ENCODE data around the gene MAMLD1. TPM values are rescaled to one million over a fixed set of nuclear protein-coding genes. Genes with fewer than 3 reads are reported as not detected.

Gene MAMLD1, protein sequence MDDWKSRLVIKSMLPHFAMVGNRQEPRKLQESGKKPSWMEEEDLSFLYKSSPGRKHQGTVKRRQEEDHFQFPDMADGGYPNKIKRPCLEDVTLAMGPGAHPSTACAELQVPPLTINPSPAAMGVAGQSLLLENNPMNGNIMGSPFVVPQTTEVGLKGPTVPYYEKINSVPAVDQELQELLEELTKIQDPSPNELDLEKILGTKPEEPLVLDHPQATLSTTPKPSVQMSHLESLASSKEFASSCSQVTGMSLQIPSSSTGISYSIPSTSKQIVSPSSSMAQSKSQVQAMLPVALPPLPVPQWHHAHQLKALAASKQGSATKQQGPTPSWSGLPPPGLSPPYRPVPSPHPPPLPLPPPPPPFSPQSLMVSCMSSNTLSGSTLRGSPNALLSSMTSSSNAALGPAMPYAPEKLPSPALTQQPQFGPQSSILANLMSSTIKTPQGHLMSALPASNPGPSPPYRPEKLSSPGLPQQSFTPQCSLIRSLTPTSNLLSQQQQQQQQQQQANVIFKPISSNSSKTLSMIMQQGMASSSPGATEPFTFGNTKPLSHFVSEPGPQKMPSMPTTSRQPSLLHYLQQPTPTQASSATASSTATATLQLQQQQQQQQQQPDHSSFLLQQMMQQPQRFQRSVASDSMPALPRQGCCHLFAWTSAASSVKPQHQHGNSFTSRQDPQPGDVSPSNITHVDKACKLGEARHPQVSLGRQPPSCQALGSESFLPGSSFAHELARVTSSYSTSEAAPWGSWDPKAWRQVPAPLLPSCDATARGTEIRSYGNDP
- total RNA-seq = 1 to 10 TPM; 6.2 to 7.3 TPM
- 1.8 TPM for polyA plus RNA-seq

DNA sequence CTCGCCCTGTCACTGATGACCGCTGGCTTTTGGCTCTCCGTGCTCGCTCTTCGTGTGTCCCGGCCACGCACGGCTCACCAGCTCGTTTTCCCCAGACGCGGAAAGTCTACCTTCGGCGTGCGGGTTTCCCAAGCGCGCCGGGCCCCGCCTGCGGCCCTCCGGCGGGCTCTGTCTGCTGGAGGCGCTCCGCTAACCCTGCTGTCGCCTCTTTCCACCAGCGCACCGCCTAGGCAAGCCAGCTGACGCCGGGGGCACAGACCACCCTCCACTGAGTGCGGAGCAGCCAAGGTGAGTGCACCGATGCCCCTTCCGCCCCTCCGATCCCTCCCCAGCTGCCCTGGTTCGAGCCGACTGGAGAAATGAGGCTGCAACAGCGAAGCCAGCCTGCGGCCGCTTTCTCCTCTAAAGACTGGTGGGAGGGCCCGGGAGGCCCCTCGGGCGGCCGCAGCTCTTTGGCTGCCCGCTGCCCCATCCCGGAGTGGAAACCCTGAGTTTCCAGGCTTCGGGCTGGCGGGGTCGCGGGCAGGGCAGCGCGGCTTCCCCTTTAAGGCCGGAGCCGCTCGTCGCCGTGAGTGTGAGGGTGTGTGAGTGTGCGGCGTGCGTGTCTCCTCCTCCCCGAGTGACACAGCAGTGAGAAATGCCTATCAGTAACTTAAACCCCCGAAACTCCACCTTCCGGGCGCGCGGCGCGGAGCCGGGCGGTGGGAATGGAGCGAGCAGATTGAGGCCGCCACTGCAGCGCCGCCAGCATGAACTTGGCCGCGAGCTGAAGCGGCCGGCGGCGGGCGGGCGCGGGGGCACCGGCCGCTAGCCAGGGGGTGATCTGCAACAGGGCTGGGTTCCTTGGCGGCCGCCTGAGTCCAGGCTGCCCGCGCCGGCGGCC, at the start of gene MAMLD1:
TSS of gene MAMLD1 (plus strand) at position 719 of the 883 bp plus-strand sequence. CDS start 82,200 bp downstream, outside the sequence.
- POLR2A ChIA-PET = interaction anchor here (0.5 to 0.8 kb wide), 4 partner anchors 13 to 423 kb away, joined by 3 read pairs; partner anchors contain the start of gene MTM1
- Histone ChIP-seq H3K4me1 (ENCODE audit: insufficient read depth, low read length) (no peaks in the 10 kb centered on the region), H3K9me3 (ENCODE audit: low read length) (no peaks in the 10 kb centered on the region), H3K27ac (ENCODE audit: low read depth, low read length) (no peak within 1 kb of the TSS), H3K27me3 (ENCODE audit: insufficient read depth, low read length, poor library complexity, severe bottlenecking) (no peaks in the 10 kb centered on the region), H3K36me3 (ENCODE audit: insufficient read depth, low read length) (no peaks in the 10 kb centered on the region), H3K4me3 (ENCODE audit: low read length) (peak within 1 kb of the TSS; percentile 50)
- Mint-ChIP-seq H3K27ac (peak within 1 kb of the TSS; percentile 31 to 79 (median 70)), H3K4me1 (peaks cover 20 to 26% (median 21%) of the 10 kb centered on the region in 3 donors), H3K9me3 (no peaks in the 10 kb centered on the region), H3K27me3 (peaks cover 0 to 7% of the 10 kb centered on the region in 2 donors), H3K4me3 (peak within 1 kb of the TSS; percentile 88 to 96 (median 89)), H3K36me3 (peaks cover 0 to 3% (median 0%) of the 10 kb centered on the region in 3 donors)
- DNase-seq = peak; percentile 39 to 78 (median 50)
- CTCF ChIA-PET = interaction anchor here (1.3 to 3.8 kb wide), 5 partner anchors 44 to 423 kb away, joined by 3 to 22 read pairs (median 8); no protein-coding TSS in a partner anchor

DNA sequence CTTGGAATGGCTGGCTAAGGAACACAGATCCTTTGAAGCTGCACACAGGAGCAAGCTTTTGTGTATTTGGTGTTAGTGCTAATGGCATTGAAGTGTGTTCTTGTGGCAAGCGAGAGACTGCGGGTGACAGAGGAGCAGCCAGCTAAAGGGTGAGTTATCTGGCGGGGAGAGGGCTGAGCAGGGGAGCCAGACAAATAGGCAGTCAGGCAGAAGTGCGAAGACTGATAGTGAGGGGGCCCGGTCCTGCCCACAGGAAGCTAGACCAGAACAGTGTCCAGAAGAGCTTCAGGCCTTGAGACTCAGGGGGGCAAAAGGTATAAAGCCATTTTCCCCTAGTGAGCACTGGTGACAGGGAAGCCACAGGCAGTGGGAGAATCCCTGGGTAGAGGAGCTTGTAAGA, 49.6 kb upstream of the MAMLD1 start:
- H3K27ac Mint-ChIP-seq = no peak overlapping the region
- no peak overlapping the region for H3K4me3 Mint-ChIP-seq
- DNase-seq = no peak
- H3K27me3 Mint-ChIP-seq = peaks cover 0 to 6% of the 10 kb centered on the region in 2 donors
- CTCF ChIA-PET = no interaction called here
- Histone ChIP-seq H3K4me1 (ENCODE audit: insufficient read depth, low read length) (no peaks in the 10 kb centered on the region), H3K27ac (ENCODE audit: low read depth, low read length) (no peak overlapping the region), H3K27me3 (ENCODE audit: insufficient read depth, low read length, poor library complexity, severe bottlenecking) (no peaks in the 10 kb centered on the region), H3K9me3 (ENCODE audit: low read length) (no peaks in the 10 kb centered on the region), H3K4me3 (ENCODE audit: low read length) (no peak overlapping the region), H3K36me3 (ENCODE audit: insufficient read depth, low read length) (no peaks in the 10 kb centered on the region)
- no peaks in the 10 kb centered on the region for H3K9me3 Mint-ChIP-seq
- peaks cover 6 to 7% (median 6%) of the 10 kb centered on the region in 3 donors for H3K4me1 Mint-ChIP-seq
- no peaks in the 10 kb centered on the region for H3K36me3 Mint-ChIP-seq
- POLR2A ChIA-PET = no interaction called here

GRCh38 chrX:150314186-150314585, 48.9 kb upstream of the MAMLD1 start:
- Mint-ChIP-seq H3K27ac (no peak overlapping the region), H3K4me1 (peaks cover 2 to 3% (median 2%) of the 10 kb centered on the region in 3 donors), H3K4me3 (no peak overlapping the region), H3K27me3 (peaks cover 0 to 6% of the 10 kb centered on the region in 2 donors), H3K36me3 (no peaks in the 10 kb centered on the region), H3K9me3 (no peaks in the 10 kb centered on the region)
- no peaks in the 10 kb centered on the region for H3K27me3 ChIP-seq (ENCODE audit: insufficient read depth, low read length, poor library complexity, severe bottlenecking)
- no peaks in the 10 kb centered on the region for H3K9me3 ChIP-seq (ENCODE audit: low read length)
- H3K27ac ChIP-seq (ENCODE audit: low read depth, low read length) = no peak overlapping the region
- no peak overlapping the region for H3K4me3 ChIP-seq (ENCODE audit: low read length)
- H3K4me1 ChIP-seq (ENCODE audit: insufficient read depth, low read length) = no peaks in the 10 kb centered on the region
- ChIA-PET POLR2A (no interaction called here), CTCF (no interaction called here)
- no peak for DNase-seq
- H3K36me3 ChIP-seq (ENCODE audit: insufficient read depth, low read length) = no peaks in the 10 kb centered on the region

GRCh38 chrX:150316564-150316963, 46.6 kb upstream of the MAMLD1 start:
- H3K27me3 ChIP-seq (ENCODE audit: insufficient read depth, low read length, poor library complexity, severe bottlenecking) = no peaks in the 10 kb centered on the region
- no peak overlapping the region for H3K27ac ChIP-seq (ENCODE audit: low read depth, low read length)
- H3K27ac Mint-ChIP-seq = no peak overlapping the region
- H3K9me3 ChIP-seq (ENCODE audit: low read length) = no peaks in the 10 kb centered on the region
- no peaks in the 10 kb centered on the region for H3K36me3 Mint-ChIP-seq
- H3K9me3 Mint-ChIP-seq = no peaks in the 10 kb centered on the region
- H3K27me3 Mint-ChIP-seq = peaks cover 0 to 7% of the 10 kb centered on the region in 2 donors
- no peaks in the 10 kb centered on the region for H3K36me3 ChIP-seq (ENCODE audit: insufficient read depth, low read length)
- DNase-seq = no peak
- CTCF ChIA-PET = no interaction called here
- no peaks in the 10 kb centered on the region for H3K4me1 Mint-ChIP-seq
- H3K4me1 ChIP-seq (ENCODE audit: insufficient read depth, low read length) = no peaks in the 10 kb centered on the region
- H3K4me3 ChIP-seq (ENCODE audit: low read length) = no peak overlapping the region
- H3K4me3 Mint-ChIP-seq = no peak overlapping the region
- POLR2A ChIA-PET = no interaction called here

DNA sequence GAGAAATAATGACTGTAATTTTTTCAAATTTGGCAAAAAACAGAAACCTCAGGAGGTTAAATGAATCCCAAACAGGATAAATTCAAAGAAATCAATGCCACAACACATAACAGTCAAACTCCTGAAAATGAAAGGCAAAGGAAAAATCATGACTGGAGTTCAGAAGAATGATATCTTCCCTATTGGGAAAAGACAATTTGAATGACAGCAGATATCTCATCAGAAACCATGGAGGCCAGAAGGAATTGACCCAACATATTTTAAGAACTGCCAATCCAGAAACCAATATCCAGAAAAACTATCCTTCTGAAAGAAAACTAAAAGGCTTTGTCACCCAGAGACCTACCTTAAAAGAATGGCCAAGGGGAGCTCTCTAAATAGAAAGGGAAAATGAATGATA, 40.1 kb upstream of the MAMLD1 start:
- H3K4me1 ChIP-seq (ENCODE audit: insufficient read depth, low read length) = no peaks in the 10 kb centered on the region
- peaks cover 0 to 4% of the 10 kb centered on the region in 2 donors for H3K27me3 Mint-ChIP-seq
- ChIA-PET POLR2A (no interaction called here), CTCF (no interaction called here)
- no peak overlapping the region for H3K4me3 Mint-ChIP-seq
- H3K27ac ChIP-seq (ENCODE audit: low read depth, low read length) = no peak overlapping the region
- no peak for DNase-seq
- H3K27me3 ChIP-seq (ENCODE audit: insufficient read depth, low read length, poor library complexity, severe bottlenecking) = no peaks in the 10 kb centered on the region
- H3K27ac Mint-ChIP-seq = no peak overlapping the region
- H3K9me3 Mint-ChIP-seq = peaks cover 0 to 3% (median 0%) of the 10 kb centered on the region in 5 donors
- no peaks in the 10 kb centered on the region for H3K9me3 ChIP-seq (ENCODE audit: low read length)
- no peak overlapping the region for H3K4me3 ChIP-seq (ENCODE audit: low read length)
- no peaks in the 10 kb centered on the region for H3K4me1 Mint-ChIP-seq
- H3K36me3 ChIP-seq (ENCODE audit: insufficient read depth, low read length) = no peaks in the 10 kb centered on the region
- no peaks in the 10 kb centered on the region for H3K36me3 Mint-ChIP-seq

- Mint-ChIP-seq H3K36me3 (no peaks in the 10 kb centered on the region), H3K4me1 (no peaks in the 10 kb centered on the region), H3K27ac (no peak overlapping the region), H3K27me3 (peaks cover 0 to 5% of the 10 kb centered on the region in 2 donors), H3K4me3 (no peak overlapping the region), H3K9me3 (peaks cover 0 to 3% (median 0%) of the 10 kb centered on the region in 5 donors)
- DNase-seq = no peak
- Histone ChIP-seq H3K9me3 (ENCODE audit: low read length) (no peaks in the 10 kb centered on the region), H3K4me3 (ENCODE audit: low read length) (no peak overlapping the region), H3K27ac (ENCODE audit: low read depth, low read length) (no peak overlapping the region), H3K27me3 (ENCODE audit: insufficient read depth, low read length, poor library complexity, severe bottlenecking) (no peaks in the 10 kb centered on the region), H3K36me3 (ENCODE audit: insufficient read depth, low read length) (no peaks in the 10 kb centered on the region), H3K4me1 (ENCODE audit: insufficient read depth, low read length) (no peaks in the 10 kb centered on the region)
- ChIA-PET POLR2A (no interaction called here), CTCF (no interaction called here)
Observed at GRCh38 chrX:150324035-150324728, 38.9 kb upstream of the MAMLD1 start.

GRCh38 chrX:150324919-150325318, 38.2 kb upstream of the MAMLD1 start:
- no peaks in the 10 kb centered on the region for H3K9me3 ChIP-seq (ENCODE audit: low read length)
- no peaks in the 10 kb centered on the region for H3K4me1 ChIP-seq (ENCODE audit: insufficient read depth, low read length)
- Mint-ChIP-seq H3K4me3 (no peak overlapping the region), H3K9me3 (peaks cover 0 to 3% (median 0%) of the 10 kb centered on the region in 5 donors), H3K4me1 (no peaks in the 10 kb centered on the region), H3K27me3 (peaks cover 0 to 5% of the 10 kb centered on the region in 2 donors), H3K27ac (no peak overlapping the region), H3K36me3 (no peaks in the 10 kb centered on the region)
- H3K36me3 ChIP-seq (ENCODE audit: insufficient read depth, low read length) = no peaks in the 10 kb centered on the region
- ChIA-PET CTCF (no interaction called here), POLR2A (no interaction called here)
- no peaks in the 10 kb centered on the region for H3K27me3 ChIP-seq (ENCODE audit: insufficient read depth, low read length, poor library complexity, severe bottlenecking)
- no peak overlapping the region for H3K27ac ChIP-seq (ENCODE audit: low read depth, low read length)
- DNase-seq = no peak
- no peak overlapping the region for H3K4me3 ChIP-seq (ENCODE audit: low read length)
